HG02938 (cell line): ENCODE measurements around the gene AGRN.
"Not testable (repeated sequence)": the region's sequence is repeated elsewhere in the genome, so short reads cannot be mapped to it uniquely, and the experiment has no call there.

ENCODE experiments used
- ATAC-seq: cut with Tn5 transposase; IDR thresholded peaks from one replicate; pipeline ENCODE4 v1.9.1; 2021; ENCODE audit warnings: mild to moderate bottlenecking, moderate library complexity; ENCODE audit not compliant: unreplicated experiment

The AGRN gene

DNA sequence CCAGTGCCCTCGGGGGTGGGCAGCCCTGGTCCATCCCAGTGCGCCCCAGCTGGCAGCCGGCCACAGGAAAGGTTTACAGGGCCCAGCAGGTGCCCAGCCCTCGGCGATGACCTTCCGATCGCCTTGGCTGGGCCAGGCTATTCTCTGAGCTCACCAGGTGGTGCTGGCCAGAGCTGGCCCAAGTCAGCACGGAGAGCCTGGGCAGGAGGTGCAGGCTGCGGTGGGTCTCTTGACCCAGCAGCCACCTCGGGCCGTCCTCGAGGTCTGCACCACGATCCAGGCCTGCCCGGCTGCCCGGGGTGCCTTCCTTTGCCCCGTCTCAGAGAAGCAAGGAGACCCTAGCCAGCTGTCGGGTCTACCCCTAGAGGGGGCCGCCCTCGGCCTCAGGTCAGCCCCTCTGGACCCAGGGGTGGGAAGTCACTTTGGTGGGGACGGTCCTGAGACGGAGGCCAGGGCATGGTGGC lies 38.4 kb upstream of the AGRN start:
- no peak for ATAC-seq

DNA sequence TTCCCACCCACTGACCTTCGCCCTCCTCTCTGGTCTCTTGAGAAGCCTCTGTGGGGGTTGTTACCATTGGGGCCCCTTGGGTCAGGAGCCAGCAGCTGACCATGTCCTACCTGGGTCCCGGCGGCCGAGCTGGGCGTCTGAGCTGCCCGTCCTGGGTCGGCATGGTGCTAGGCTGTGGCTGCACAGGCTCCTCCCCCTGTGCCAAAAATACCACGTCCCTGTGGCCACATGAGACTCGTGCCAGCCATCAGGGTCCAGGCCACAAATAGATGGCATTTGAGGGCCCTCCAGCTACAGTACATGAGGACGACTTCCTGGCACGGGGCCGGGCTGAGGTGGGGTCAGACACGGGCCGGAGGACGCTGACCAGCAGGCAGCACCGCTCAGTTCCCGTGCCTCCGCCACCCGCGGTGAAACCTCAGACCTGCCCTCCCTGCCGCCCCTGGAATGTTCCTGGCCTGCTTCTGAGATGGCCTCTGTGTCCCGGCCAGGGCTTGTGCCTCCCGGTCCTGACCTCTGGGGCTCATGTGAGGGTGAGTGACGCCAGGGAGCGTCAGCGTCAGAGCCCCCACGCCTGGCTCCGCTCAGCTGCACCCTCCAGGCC lies 37.9 kb upstream of the AGRN start, which contains the start of gene PERM1:
TSS of gene PERM1 (minus strand) at position 139 of the 604 bp plus-strand sequence. CDS start 1,064 bp downstream, outside the sequence.
- ATAC-seq, result no peak

DNA sequence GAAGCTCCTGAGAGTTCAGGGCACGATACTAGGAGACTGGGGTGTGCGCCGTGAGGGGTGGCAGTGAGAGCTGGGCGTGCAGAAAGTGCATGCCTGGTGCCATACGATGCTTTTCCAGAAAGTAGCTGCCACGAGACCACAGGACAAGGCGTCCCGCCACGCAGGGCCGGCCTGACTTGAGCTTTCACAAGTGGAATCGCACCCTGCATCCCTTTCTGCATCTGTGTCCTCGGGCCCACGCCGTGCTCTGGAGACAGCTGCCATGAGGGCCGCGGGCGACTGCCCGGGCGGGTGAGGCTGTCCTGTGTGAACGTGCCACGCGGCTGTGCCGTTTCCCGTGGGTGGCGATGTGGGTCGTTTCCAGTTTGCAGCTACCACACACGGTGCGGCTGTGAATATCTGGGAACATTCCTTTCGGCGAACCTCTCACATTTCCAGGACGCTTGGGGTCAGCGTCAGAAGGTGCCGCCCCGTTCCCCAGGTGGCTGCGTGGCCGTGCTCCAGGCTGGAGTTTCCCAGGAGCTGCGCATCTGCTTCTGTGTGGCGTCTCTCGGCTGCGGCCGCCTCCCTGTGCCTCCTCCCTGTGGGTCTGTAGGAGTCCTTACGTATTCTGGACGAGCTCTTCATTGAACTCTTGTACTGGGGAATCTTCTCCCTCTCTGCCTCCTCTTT lies 37.0 kb upstream of the AGRN start:
- ATAC-seq, result no peak

DNA sequence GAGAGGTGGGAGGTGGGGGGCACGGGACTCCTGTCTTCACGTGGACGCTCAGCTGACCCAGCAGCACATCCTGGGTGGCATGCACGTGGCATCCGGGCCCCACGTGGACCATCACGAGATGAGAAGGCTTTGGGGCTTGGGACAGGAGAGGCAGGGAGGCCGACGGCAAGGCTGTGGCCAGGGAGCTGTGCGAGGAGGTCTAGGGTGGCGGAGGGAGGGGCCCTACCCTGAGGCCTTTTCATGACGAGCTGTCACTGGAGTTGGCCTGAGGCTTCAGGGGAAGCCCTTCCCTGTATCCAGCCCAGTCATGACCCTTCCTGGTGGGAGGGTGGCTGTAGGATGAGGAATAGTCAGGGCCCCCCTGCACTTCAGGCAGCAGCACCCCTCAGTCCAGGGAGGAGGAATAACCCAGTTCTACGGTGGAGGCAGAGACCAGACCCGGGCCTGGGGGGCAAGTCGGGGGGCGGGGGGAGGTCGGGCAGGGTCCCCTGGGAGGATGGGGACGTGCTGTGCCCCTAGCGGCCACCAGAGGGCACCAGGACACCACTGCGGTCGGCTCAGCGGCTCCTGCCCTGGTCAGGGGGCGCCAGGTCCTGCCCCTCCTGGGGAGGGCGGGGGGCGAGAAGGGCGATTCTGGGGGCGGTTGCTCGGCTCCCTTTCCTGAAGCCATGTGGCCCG lies 36.0 kb upstream of the AGRN start:
- no peak for ATAC-seq

DNA sequence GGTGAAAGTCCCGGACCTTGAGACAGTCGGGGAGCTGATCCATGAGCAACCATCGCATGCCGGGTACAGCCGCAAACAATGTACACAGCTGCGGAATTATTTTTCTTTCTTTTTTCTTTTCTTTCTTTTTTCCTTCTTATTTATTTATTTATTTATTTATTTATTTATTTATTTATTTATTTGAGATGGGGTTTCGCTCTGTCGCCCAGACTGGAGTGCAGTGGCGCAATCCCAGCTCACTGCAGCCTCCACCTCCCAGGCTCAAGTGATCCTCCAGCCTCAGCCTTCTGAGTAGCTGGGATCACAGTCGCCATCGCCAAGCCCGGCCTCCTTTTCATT lies 35.5 kb upstream of the AGRN start:
- no peak for ATAC-seq

DNA sequence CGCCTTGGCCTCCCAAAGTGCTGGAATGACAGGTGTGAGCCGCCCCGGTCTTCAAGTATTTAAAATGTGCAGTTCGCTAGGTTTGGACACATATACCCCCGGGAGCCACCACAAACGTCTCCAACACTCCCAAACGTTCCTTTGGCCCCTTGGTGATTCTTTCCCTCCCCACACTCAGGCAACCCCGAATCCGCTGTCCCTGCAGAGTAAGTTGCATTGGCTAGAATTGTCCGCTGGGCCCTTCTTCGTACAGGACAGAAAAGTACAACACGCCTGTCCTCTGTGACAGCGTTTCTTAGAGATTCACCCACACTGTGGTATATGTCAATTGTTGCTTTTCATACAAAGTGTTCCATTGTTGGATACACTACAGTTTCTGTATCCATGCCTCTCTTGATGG lies 34.8 kb upstream of the AGRN start:
- ATAC-seq, result no peak

DNA sequence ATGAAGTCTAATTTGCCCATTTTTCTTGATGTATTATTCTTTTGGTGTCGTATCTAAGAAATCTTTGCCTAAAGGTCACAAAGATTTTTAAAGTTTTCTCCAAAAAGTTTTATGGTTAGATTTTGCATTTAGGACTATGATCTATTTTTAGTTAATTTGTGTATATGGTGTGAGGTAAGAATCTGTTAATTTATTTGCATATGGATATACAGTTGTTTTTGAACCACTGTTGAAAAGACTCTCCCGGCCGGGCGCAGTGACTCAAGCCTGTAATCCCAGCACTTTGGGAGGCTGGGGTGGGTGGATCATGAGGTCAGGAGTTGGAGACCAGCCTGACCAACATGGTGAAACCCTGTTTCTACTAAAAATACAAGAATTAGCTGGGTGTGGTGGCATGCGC lies 31.9 kb upstream of the AGRN start:
- not testable (repeated sequence) for ATAC-seq

DNA sequence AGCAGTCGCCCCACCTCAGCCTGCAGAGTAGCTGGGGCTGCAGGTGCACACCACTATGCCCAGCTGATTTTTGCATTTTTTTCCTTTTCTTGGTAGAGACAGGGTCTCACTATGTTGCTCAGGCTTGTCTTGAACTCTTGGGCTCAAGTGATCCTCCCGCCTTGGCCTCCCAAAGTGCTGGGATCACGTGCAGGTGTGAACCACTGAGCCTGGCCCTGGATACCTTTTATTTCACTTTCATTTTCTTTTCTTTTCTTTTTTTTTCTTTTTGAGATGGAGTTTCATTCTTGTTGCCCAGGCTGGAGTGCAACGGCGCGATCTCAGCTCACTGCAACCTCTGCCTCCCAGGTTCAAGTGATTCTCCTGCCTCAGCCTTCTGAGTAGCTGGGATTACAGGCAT lies 28.6 kb upstream of the AGRN start:
- not testable (repeated sequence) for ATAC-seq

DNA sequence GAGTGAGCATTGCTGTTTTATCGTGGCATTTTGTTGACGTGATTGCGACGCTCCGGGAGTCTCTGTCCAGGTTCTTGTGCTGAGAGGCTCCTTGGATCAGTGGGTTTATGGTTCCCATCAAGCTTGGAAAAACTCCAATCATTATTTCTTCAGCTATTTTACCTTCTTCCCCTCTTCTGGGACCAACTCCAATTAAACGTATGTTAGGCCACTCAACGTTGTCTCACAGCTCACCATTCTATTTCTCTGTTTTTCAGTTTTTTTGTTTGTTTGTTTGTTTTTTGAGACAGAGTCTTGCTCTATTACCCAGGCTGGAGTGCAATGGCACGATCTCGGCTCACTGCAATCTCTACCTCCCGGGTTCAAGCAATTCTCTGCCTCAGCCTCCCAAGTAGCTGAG lies 28.0 kb upstream of the AGRN start:
- ATAC-seq, result no peak

DNA sequence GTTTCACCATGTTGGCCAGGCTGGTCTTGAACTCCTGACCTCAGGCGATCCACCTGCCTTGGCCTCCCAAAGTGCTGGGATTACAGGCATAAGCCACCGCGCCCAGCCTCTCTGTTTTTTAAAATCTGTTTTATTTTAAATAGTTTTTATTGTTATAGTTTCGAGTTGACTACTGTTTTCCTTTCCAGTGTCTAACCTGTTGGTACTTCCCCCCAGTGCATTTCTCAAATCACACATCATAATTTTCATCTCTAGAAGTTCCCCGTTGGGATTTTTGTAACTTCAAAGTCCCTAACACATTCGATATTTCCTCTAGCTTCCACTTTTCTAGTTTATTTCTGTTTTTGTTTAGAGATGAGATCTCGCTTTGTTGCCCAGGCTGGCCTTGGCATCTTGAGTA lies 27.6 kb upstream of the AGRN start:
- ATAC-seq, result no peak

DNA sequence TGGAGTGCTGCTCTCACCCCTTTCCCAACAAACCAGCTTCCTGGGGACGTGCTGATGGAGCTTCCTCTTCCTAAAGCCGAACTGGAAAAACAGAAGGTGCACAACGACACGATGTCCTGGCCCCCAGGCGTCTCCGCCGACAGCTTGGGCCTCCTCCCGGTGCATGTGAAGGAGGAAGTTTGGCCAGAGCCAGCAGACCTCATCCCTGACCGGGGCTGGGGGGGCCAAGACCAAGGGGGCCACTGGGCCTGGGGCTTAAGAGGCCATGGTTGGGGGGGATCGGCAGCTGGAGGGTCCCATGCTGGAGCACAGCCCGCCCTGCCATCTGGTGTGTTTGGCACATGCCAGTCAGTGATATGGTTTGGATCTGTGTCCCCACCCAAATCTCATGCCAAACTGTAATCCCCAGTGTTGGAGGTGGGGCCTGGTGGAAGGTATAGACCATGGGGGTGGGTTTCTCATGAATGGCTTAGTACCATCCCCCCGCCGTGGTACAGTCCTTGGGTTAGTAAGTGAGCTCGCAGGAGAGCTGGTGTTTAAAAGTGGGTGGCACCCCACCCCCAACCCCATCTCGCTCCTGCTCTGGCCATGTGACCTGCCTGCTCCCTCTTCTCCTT lies 26.4 kb upstream of the AGRN start:
- ATAC-seq, result no peak

DNA sequence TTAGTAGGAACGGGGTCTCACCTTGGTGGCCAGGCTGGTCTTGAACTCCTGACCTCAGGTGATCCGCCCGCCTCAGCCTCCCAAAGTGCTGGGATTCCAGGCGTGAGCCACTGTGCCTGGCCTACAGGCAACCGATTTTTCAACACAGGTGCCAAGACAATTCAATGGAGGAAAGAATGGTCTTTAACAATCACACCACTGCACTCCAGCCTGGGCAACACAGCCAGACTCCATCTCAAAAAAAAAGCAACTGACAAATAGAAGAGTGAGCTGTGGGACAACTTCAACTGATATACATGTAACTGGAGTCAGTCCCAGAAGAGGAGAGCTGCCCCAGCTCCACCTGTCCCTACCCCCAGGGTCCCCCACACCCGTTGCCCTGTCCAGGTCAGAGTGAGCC lies 25.4 kb upstream of the AGRN start:
- ATAC-seq, result not testable (repeated sequence)

DNA sequence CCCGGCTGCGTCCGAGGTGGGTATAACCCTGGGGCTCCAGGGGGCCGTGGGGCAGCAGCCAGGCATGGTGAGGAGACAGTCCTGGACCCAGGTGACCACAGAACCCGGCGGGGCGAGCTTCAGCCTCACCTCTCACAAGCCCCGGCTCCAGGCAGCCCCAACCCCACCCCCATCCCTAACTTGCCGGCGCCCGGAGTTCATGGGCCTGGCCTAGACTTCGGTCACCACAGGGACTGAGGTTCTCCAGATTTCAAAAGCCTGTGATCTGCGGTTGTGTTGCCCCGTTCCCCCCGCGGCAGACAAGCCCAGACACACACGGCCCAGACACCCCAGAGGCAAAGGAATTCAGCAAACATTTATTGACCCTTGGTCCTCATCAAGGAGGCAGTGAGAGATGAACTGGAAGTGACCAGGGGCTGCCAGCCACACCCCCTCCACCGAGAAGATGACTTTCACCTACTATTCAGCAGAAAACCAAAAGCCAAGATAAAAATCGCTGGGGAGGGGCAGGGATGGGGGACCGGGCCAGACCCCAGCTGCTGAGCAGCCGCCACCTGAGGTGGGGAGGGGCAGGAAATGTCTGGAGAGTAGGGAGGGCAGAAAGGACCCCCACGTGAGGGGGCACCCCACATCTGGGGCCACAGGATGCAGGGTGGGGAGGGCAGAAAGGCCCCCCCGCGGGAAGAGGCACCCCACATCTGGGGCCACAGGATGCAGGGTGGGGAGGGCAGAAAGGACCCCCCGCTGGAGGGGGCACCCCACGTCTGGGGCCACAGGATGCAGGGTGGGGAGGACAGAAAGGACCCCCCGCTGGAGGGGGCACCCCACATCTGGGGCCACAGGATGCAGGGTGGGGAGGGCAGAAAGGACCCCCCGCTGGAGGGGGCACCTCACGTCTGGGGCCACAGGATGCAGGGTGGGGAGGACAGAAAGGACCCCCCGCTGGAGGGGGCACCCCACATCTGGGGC lies 24.0 kb upstream of the AGRN start:
- ATAC-seq, result no peak

DNA sequence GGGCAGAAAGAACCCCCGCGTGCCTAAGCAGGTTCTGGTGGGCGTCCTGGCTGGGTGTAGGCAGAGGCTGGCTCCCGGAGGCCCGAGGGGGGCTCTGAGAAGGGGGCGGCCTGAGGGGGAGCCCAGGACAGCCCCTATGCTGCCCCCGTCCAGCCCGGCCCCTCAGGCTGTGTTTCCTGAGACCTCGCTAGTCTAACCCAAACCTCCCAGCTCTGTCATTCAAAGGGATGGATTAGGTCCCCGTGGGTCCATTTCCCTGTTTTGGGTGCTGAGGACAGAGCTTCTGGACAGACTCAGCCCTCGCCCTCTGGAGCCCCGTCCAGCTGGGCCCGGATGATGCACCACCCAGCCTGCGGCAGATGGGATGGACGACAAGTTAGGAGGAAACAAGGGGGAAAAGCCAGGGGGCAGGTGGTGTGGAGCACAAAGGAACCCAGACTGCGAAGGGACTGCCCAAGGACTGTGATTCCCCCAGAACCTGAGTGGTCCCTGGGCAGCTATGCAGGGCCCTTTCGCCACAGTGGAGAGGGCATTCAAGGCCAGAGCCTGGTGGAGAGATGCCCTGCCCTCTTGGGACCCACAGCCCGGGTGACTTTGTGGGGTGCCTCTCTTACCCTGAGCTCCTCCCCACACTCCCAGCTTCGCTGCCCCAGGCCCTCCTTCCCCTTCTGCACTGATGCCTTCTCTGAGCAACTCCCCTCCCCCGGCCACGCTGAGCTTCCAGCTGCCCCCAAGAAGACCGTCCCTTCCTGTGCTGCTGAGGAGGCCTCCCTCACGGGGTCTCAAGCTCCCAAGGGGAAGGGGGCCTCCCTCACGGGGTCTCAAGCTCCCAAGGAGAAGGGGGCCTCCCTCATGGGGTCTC lies 22.8 kb upstream of the AGRN start:
- no peak for ATAC-seq

DNA sequence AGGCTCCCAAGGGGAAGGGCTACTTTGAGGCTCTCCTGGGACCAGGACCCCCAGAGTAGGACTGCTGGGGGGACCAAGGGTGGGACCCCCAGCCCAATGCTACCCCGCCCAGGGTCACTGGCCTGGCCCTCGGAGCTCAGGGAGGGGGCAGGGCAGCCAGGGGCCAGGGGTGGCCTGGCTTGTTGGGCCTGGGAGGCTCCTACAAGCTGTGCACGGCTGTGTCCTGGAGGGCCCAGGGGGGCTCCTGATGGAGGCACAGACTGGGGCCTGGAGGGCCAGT lies 22.3 kb upstream of the AGRN start:
- no peak for ATAC-seq

DNA sequence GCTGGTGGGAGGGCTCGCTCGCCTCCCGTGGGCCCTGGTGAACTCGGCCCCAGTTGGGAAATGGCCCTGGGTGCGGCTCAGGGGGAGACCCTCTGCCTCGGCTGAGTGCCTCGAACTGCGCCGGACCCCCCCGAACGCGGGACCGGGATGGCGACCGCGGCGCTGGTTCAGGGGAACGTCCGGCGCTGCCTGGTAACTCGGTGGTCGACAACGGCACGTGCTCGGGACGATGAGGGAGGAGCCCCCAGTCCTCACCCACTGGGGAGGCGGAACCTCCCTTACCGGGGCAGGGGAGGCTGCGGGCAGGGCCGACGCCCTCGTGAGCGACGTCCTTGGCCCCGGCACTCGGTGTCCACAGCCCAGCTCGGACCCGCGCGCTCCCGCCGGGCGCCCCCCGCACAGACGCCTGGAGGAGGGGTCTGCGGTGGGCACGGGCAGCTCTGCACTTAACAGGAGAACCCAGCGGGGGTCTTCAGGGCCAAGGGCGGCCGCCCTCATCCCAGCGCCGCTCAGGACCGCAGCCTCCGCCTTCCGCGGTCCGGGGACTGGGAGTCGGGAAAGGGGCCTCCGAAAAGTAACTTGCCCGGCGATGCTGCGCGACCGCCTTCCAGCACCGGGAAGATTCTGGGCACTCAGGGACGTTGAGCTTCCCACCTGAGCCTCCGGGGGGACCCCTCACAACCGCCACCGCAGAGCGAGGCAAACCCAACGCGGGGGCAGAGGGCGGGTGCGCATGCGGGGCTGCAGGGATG lies 21.8 kb upstream of the AGRN start:
- no peak for ATAC-seq

DNA sequence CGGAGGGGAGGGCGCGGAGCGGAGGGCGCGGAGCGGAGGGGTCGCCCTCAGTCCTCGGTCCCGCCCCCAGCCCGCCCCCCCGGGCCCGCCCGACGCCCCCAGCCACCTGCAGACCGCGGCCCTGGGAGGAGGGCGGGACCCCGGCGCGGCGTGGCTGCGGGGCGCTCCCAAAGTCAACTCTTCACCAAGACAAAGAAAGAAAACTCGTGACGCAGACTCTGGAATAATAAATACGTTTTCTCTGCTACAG lies 21.2 kb upstream of the AGRN start:
- no peak for ATAC-seq

DNA sequence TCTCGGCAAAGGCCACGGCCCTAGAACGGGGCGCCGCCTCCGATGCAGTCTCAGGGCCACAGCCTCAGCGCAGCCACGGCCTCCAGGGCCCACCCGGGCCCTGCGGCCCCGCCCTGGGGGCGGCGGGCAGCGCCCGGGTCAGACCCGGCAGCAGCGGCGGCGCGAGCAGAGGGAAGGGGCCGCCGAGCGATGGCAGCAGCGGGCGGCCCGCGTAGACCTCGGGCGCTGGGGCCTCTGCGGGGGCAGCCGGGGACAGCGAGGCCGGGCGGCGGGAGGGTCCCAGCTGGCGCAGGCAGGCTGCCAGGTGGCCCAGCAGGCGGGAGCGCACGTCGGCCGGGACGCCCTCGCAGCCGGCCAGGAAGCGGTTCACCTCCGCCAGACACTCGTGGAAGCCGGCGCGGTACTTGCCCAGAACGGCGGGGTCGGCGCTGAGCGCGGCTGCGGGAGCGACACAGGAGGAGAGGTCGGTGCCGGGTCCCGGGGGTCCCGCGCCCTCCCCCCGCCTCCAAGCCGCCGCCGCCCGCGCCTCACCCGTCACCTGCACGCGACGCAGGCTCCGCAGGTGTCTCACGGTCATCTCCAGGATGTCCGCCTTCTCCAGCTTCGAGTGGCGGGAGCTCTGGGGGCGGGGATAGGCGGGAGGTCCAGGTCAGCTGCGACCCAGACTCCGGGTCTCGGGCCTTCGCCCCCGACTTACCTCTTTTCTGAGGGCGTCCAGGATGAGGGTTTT lies 20.8 kb upstream of the AGRN start:
- no peak for ATAC-seq
